NB4 (cell line): Measurements from ENCODE around the gene EVX1.

Experiments
- DNase-seq: peaks from one replicate; pipeline ENCODE4 v3.0.0; 2010; ENCODE audit warnings: low read depth
- H3K4me3 ChIP-seq: one replicate; pipeline ENCODE4 v1.5.1; 2011; ENCODE audit warnings: mild to moderate bottlenecking, low read depth, low read length, moderate library complexity
- CTCF ChIP-seq: IDR thresholded peaks from one replicate; pipeline ENCODE4 v1.5.1; 2012; ENCODE audit warnings: low read depth, low read length
- MAX ChIP-seq: IDR thresholded peaks from 2 replicates; pipeline ENCODE4 v1.6.1; 2011; ENCODE audit warnings: low read depth, low read length
- MYC ChIP-seq: IDR thresholded peaks from 2 replicates; pipeline ENCODE4 v1.6.1; 2011; ENCODE audit warnings: low read depth, low read length
- POLR2A ChIP-seq: IDR thresholded peaks from 2 replicates; pipeline ENCODE4 v1.6.1; 2011; ENCODE audit warnings: mild to moderate bottlenecking; ENCODE audit not compliant: insufficient read length; ENCODE audit errors: extremely low read depth

Gene EVX1

GRCh38 chr7:27201580-27202017 is 41.0 kb upstream of the EVX1 start:
- TF ChIP-seq POLR2A: no peak
- TF ChIP-seq MYC: no peak
- no peak; the same call in none of the 2 replicates for TF ChIP-seq MAX
- no peak for TF ChIP-seq CTCF
- DNase-seq: peak; percentile 87
- peak overlapping the region; percentile 88 for H3K4me3 ChIP-seq

DNA sequence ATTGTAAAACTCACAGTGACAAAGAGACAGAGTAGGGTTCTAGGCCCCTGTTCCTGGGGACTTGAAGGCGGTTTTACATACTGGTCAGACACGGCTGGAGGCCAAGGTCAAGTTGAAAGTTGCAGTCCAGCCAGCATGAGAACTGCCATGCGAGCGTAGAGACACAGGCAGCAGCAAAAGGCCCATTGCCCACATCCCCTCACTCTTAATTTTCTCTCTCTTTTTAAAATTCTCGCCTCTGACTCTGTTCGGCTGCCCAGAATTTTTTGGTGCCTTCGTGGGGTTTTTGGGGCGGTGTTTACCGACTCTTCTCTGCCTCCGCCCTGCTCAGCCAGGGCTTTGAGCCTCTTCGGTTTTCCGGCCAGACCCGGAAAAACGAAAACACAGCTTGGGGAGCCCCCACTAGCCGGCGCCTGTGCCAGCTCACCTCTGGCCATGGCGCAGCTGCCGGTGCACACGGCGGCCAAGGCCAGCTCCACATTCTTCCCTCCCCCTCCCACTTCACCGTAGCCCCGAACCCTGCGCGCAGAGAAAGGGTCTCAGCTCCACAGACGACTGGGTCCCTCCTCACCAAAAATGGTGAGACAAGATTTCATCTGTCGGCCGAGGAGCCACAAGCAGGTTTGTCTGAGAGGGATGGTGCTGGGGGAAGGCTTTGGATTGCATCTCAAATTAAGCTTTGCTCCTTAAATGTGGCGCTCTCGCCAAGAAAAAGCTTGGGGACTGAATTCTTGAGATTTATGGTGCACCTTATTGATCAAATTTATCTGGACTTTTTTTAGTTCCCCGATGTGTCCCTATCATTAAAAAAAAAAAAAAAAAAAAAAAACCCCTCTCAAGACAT is 40.4 kb upstream of the EVX1 start:
- peak overlapping the region; percentile 88 for H3K4me3 ChIP-seq
- no peak for DNase-seq
- no peak for TF ChIP-seq MYC
- no peak for TF ChIP-seq MAX
- no peak for TF ChIP-seq CTCF
- no peak for TF ChIP-seq POLR2A

GRCh38 chr7:27202862-27203134 is 39.8 kb upstream of the EVX1 start:
- peak overlapping the region; percentile 88 for H3K4me3 ChIP-seq
- TF ChIP-seq MYC (no peak), POLR2A (no peak), CTCF (no peak), MAX (no peak)
- DNase-seq: peak; percentile 26

DNA sequence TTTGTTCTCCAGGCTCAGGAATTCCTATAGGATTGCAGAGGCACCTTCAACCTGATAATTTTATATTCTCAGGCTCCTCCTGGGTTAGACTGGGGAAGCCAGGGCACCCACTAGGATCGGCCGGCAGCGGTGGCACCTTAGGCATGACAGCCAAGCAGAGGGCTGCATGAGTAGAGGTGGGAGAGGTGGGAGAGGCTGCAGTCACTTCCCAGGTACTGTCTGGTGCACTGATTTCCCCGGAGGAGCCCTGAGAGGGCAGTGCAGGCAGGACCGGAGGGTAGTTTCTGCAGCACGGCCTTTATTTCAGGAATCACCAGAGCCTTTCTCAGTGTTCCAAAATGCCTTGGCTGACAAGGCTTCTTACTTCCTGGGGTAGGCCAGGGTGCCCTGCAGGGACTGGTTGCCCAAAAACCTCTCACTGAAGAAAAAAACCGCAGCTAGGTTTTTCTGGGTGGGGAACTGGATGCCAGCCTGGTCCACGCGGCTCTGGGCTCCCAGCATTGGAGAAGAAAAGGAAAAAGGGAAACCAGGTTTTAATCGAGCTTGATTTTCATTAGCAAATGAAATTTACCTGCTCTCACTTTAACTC is 39.1 kb upstream of the EVX1 start:
- H3K4me3 ChIP-seq: no peak overlapping the region
- TF ChIP-seq MAX (no peak), POLR2A (no peak), CTCF (no peak), MYC (no peak)
- no peak for DNase-seq

DNA sequence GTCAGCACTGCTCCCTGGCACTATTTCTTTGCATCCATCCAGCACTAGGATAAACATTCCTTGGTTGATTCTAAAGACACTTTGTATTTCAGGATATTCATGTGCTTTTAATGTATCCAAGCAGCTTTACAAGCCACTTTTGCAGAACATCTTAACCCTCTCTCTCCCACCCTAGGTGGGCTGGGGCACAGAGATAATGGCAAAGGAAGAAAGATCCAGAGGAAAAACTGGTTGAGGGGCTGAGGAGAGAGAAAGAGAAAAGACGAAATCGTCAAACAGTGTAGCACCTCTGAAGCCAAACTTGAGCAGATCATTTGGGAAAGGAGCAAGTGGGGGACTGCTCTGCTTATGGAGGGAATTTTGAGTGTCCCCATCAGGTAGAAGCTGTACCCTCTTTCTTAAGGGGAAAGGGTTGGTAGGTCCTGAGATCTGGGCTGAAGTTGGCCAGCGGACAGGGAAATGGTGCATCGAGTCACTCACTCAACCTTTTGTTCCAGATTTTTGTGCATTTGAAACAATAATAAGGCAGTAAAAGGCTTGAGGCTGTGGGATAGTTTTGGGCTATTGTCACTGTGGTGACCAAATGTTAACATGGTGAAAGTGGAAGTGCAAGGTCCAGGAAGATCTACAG is 38.5 kb upstream of the EVX1 start:
- TF ChIP-seq MAX (no peak), CTCF (no peak), POLR2A (no peak), MYC (no peak)
- H3K4me3 ChIP-seq: no peak overlapping the region
- DNase-seq: no peak
